HepG2 (cell line): Measurements from ENCODE around the gene DNAJB5. TPM values are rescaled to one million over a fixed set of nuclear protein-coding genes. Genes with fewer than 3 reads are reported as not detected.

Source experiments
- ATAC-seq: fragments of 200-7000 bp; cut with Tn5 transposase; 3 replicates; pipeline ENCODE4 v1.9.1; 2020; ENCODE audit warnings: mild to moderate bottlenecking, moderate library complexity
- BruUV-seq: library from RNA; stranded (reverse); fragments of 400-500 nt; replicated peaks from 2 replicates; lab custom pipeline; 2021; lab: Mats Ljungman, UMichigan
- CTCF ChIA-PET: fragments of 300-600 bp; formaldehyde crosslinking; extraction: SDS; loops from one replicate; lab custom pipeline; 2021; ENCODE audit warnings: low total read pairs, inconsistent platforms, low intra/inter-chr PET ratio; lab: Yijun Ruan, JAX
- POLR2A ChIA-PET: fragments of 350-600 bp; sonication (Branson Sonifier 250); formaldehyde crosslinking; loops from one replicate; lab custom pipeline; 2020; ENCODE audit warnings: antibody characterized with exemption, inconsistent platforms; lab: Yijun Ruan, JAX
- DNase-seq: peaks from one replicate; pipeline ENCODE4 v3.0.0-alpha.2; 2015; ENCODE audit warnings: low spot score
- FAIRE-seq: peaks from 3 replicates; lab custom pipeline; 2011; peaks lifted over from hg19 to GRCh38; lab: Jason Lieb, UNC
- H2AFZ ChIP-seq: one replicate; pipeline ENCODE4 v1.6.1; 2011; ENCODE audit warnings: low read length, inconsistent platforms
- H3K27ac ChIP-seq: fragments of 300-600 bp; 3 replicates; pipeline ENCODE4 v1.8.0; 2011; ENCODE audit warnings: mixed run types, mild to moderate bottlenecking, mixed read lengths, low read length, inconsistent platforms; ENCODE audit not compliant: insufficient read depth; ENCODE audit errors: extremely low read length
- H3K27me3 ChIP-seq, 2 experiments: fragments of 200-600 bp in 1 of 2; 2 replicates in 1 of 2; 3 replicates in 1 of 2; pipeline versions ENCODE4 v1.6.0 to v1.8.0; 2011; ENCODE audit warnings: low read length in 2 of 2, mild to moderate bottlenecking in 2 of 2, moderate library complexity in 2 of 2, inconsistent platforms in 1 of 2; ENCODE audit not compliant: insufficient read depth in 2 of 2, control insufficient read depth in 1 of 2
- H3K36me3 ChIP-seq, 2 experiments: fragments of 200-600 bp in 1 of 2; replicated peaks in 1 of 2; 2 replicates in 1 of 2; 3 replicates in 1 of 2; pipeline versions ENCODE4 v1.5.1 to v1.8.0; 2011; ENCODE audit warnings: low read length in 2 of 2, inconsistent platforms in 1 of 2; ENCODE audit not compliant: insufficient read depth in 2 of 2, control insufficient read depth in 1 of 2
- H3K4me1 ChIP-seq: 2 replicates; pipeline ENCODE4 v1.5.1; 2012; ENCODE audit warnings: low read length, inconsistent platforms; ENCODE audit not compliant: insufficient read depth
- H3K4me2 ChIP-seq: 2 replicates; pipeline ENCODE4 v1.6.0; 2011; ENCODE audit warnings: low read depth, low read length, inconsistent platforms
- H3K4me3 ChIP-seq, 3 experiments: fragments of 200-600 bp in 1 of 3; sonication (generic), shearing (Covaris generic) in 1 of 3; replicated peaks in 1 of 3; 2 replicates each; pipeline ENCODE4 v1.5.1; 2011 to 2016; ENCODE audit warnings: low read length in 3 of 3, inconsistent platforms in 2 of 3, low read depth in 2 of 3, mild to moderate bottlenecking in 2 of 3, control low read depth in 1 of 3, mixed read lengths in 1 of 3; ENCODE audit not compliant: insufficient read depth in 1 of 3
- H3K79me2 ChIP-seq: one replicate; pipeline ENCODE4 v1.6.1; 2011; ENCODE audit warnings: low read length, inconsistent platforms; ENCODE audit not compliant: insufficient read depth
- H3K9ac ChIP-seq: 2 replicates; pipeline ENCODE4 v1.6.0; 2011; ENCODE audit warnings: mild to moderate bottlenecking, low read depth, low read length, inconsistent platforms; ENCODE audit not compliant: insufficient read depth
- H3K9me3 ChIP-seq: 2 replicates; pipeline ENCODE4 v1.5.1; 2012; ENCODE audit warnings: mild to moderate bottlenecking, low read length
- H4K20me1 ChIP-seq: 2 replicates; pipeline ENCODE4 v1.6.0; 2011; ENCODE audit warnings: inconsistent platforms, mild to moderate bottlenecking, low read length, moderate library complexity; ENCODE audit not compliant: insufficient read depth
- CBX5 ChIP-seq: sonication (generic); formaldehyde crosslinking; IDR thresholded peaks from 2 replicates; pipeline ENCODE4 v1.4.0; 2020; ENCODE audit warnings: missing genetic modification reagents, borderline replicate concordance
- CENPX ChIP-seq: sonication (generic); formaldehyde crosslinking; IDR thresholded peaks from 2 replicates; pipeline ENCODE4 v1.9.0; 2021; ENCODE audit warnings: mild to moderate bottlenecking, missing genetic modification reagents, moderate library complexity
- ERF ChIP-seq: IDR thresholded peaks from 2 replicates; pipeline ENCODE4 v1.6.1; 2018; ENCODE audit warnings: missing biosample characterization, missing genetic modification reagents
- KDM5A ChIP-seq: fragments of 200-600 bp; sonication (generic); IDR thresholded peaks from 2 replicates; pipeline ENCODE4 v1.7.0; 2018; ENCODE audit warnings: antibody characterized with exemption, mild to moderate bottlenecking, low read length, borderline replicate concordance
- MTERF4 ChIP-seq: sonication (generic); formaldehyde crosslinking; IDR thresholded peaks from 2 replicates; pipeline ENCODE4 v1.8.0; 2023; ENCODE audit warnings: mild to moderate bottlenecking, missing genetic modification reagents
- PRDM15 ChIP-seq: sonication (generic); formaldehyde crosslinking; IDR thresholded peaks from 2 replicates; pipeline ENCODE4 v1.4.0; 2020; ENCODE audit warnings: missing genetic modification reagents
- ZFAT ChIP-seq: sonication (generic); formaldehyde crosslinking; conservative IDR thresholded peaks from 2 replicates; pipeline ENCODE4 v1.8.1; 2023; ENCODE audit warnings: missing genetic modification reagents, inconsistent platforms
- ZNF468 ChIP-seq: sonication (generic); formaldehyde crosslinking; IDR thresholded peaks from 2 replicates; pipeline ENCODE4 v1.8.0; 2022; ENCODE audit warnings: mild to moderate bottlenecking, moderate library complexity, missing genetic modification reagents
- WGBS: methylation state at CpG from one replicate; pipeline ENCODE4 v1.1.6; 2017; ENCODE audit warnings: low lambda C conversion rate; 5-methylcytosine and 5-hydroxymethylcytosine counted together
- in situ Hi-C: cut with HindIII; loops from 2 replicates; pipeline ENCODE4 v1.10.0; 2017; ENCODE audit warnings: low pct_unique_long_range_greater_than_20kb; ENCODE audit not compliant: extremely low pct_ligation_motif_present
- intact Hi-C: fragments of 100-400 bp; cut with micrococcal nuclease; formaldehyde crosslinking; loops from one replicate; pipeline ENCODE4 v1.10.0; 2022; ENCODE audit not compliant: unreplicated experiment
- polyA plus RNA-seq, 8 experiments: library from polyadenylated mRNA; depleted of rRNA in 3 of 8; stranded (reverse) in 7 of 8; unstranded in 1 of 8; fragments of >200 nt; fragmentation: Illumina TruSeq in 4 of 8; extraction: Trizol in 4 of 8; gene quantifications; 2 replicates each; pipeline versions ENCODE4 v1.2.1 to v1.2.3, GENCODE V29; 2011 to 2016; ENCODE audit warnings: low read depth in 4 of 8, missing spikeins in 1 of 8, mixed read lengths in 1 of 8; ENCODE audit not compliant: insufficient read depth in 1 of 8
- total RNA-seq, 5 experiments: library from RNA; depleted of rRNA; stranded (reverse); fragments of >200 nt; fragmentation: Illumina TruSeq; extraction: Trizol; gene quantifications; 2 replicates each; pipeline ENCODE4 v1.2.3, GENCODE V29; 2016; ENCODE audit warnings: low read depth in 1 of 5

The DNAJB5 gene
- total and polyA plus RNA-seq, 2 of the 13 experiments (the other 11 are each of a cell fraction or from before 2014, with no cell fraction given), result 0.40 to 0.69 TPM

DNA sequence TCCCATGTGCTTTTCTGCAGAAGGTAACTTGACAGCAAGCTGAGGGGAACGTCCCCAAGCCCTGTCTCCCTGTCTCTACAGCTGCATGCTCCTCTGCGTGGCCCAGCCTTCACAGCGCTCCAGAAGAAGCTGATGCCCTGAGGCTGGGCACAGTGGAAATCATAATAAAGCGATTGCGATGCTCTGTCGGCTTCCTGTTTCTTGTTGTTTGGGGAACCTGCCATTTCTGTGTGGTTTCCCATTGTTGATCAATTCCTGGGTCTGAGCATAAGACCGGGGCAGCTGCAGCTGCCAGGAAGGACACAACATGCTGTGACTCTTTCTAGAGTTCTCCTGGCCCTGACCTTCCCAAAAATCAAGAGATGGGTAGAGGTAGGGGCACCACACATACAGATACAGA, 7.2 kb upstream of the DNAJB5 start:
- Histone ChIP-seq H3K27ac (no peak overlapping the region), H3K79me2 (no peaks in the 10 kb centered on the region), H3K4me1 (no peaks in the 10 kb centered on the region), H3K4me2 (no peak overlapping the region), H3K9me3 (no peaks in the 10 kb centered on the region), H2AFZ (no peak overlapping the region), H3K4me3 (no peak overlapping the region), H3K27me3 (peaks cover 0 to 47% of the 10 kb centered on the region in 2 experiments; a peak in 4 of 5 replicates), H4K20me1 (no peaks in the 10 kb centered on the region), H3K36me3 (no peaks in the 10 kb centered on the region)
- 2% methylated on average over 7 of the region's 7 CpGs for WGBS
- DNase-seq, result no peak
- intact Hi-C loops, result no loop called here
- in situ Hi-C loops, result no loop called here
- FAIRE-seq, result no peak
- ChIA-PET CTCF (no interaction called here), POLR2A (no interaction called here)
- BruUV-seq, result no TSS peak
- no peak for ATAC-seq
- no peak for TF ChIP-seq MTERF4 (CRISPR knock-in tag)
- TF ChIP-seq ZNF468 (CRISPR knock-in tag), result no peak
- no peak for TF ChIP-seq CENPX
- TF ChIP-seq KDM5A, result no peak
- no peak for TF ChIP-seq CBX5 (CRISPR knock-in tag)
- no peak for TF ChIP-seq ZFAT
- no peak for TF ChIP-seq ERF (CRISPR knock-in tag)
- TF ChIP-seq PRDM15 (CRISPR knock-in tag), result no peak
- TF ChIP-seq, all 625 proteins: peak for 0
- no peak overlapping the region for H3K9ac ChIP-seq
